GM19238 (cell line): ENCODE results near the gene SPRR2F.
"Not testable (repeated sequence)": the region's sequence is repeated elsewhere in the genome, so short reads cannot be mapped to it uniquely, and the experiment has no call there.

Source experiments
- DNase-seq: peaks from one replicate; pipeline ENCODE4 v3.0.0; 2011; ENCODE audit warnings: low spot score; ENCODE audit not compliant: insufficient read length

Gene SPRR2F

GRCh38 chr1:153113416-153113815 is at the start of gene SPRR2F:
Gene SPRR2F, minus strand, starts transcription at chr1:153113516. Its CDS starts 783 bp downstream, at chr1:153112733.
- no peak for DNase-seq

GRCh38 chr1:153155541-153155940 is 42.2 kb upstream of the SPRR2F start:
- no peak for DNase-seq

GRCh38 chr1:153152481-153152880 is 39.2 kb upstream of the SPRR2F start:
- DNase-seq, result no peak

GRCh38 chr1:153150846-153151245 is 37.5 kb upstream of the SPRR2F start, which contains the start of gene SPRR2G:
Gene SPRR2G, minus strand, starts transcription at chr1:153150890. Its CDS starts 780 bp downstream, at chr1:153150110.
- no peak for DNase-seq

GRCh38 chr1:153141377-153141776 is 28.1 kb upstream of the SPRR2F start:
- no peak for DNase-seq

GRCh38 chr1:153140484-153140883 is 27.2 kb upstream of the SPRR2F start:
- DNase-seq, result no peak

GRCh38 chr1:153133743-153134142 is 20.4 kb upstream of the SPRR2F start:
- no peak for DNase-seq

- no peak for DNase-seq
Observed at GRCh38 chr1:153133267-153133666, 20.0 kb upstream of the SPRR2F start.

- DNase-seq, result not testable (repeated sequence)
Observed at GRCh38 chr1:153128688-153129087, 15.4 kb upstream of the SPRR2F start.

- DNase-seq, result no peak
Observed at GRCh38 chr1:153127296-153127695, 14.0 kb upstream of the SPRR2F start.

GRCh38 chr1:153125536-153125935 is 12.2 kb upstream of the SPRR2F start:
- DNase-seq, result no peak

- not testable (repeated sequence) for DNase-seq
Observed at GRCh38 chr1:153123793-153124192, 10.5 kb upstream of the SPRR2F start.

GRCh38 chr1:153122831-153123421 is 9.6 kb upstream of the SPRR2F start:
- DNase-seq, result no peak

- DNase-seq, result no peak
Observed at GRCh38 chr1:153120945-153121344, 7.6 kb upstream of the SPRR2F start.

- no peak for DNase-seq
Observed at GRCh38 chr1:153119491-153119971, 6.2 kb upstream of the SPRR2F start.

GRCh38 chr1:153115264-153115663 is 1.9 kb upstream of the SPRR2F start:
- DNase-seq, result not testable (repeated sequence)

- not testable (repeated sequence) for DNase-seq
Observed at GRCh38 chr1:153112454-153112853, 862 bp downstream of the SPRR2F start.

- DNase-seq, result no peak
Observed at GRCh38 chr1:153100245-153100644, 13.1 kb downstream of the SPRR2F start.

- no peak for DNase-seq
Observed at GRCh38 chr1:153099461-153100045, 13.8 kb downstream of the SPRR2F start.

- DNase-seq, result no peak
Observed at GRCh38 chr1:153095764-153096163, 17.6 kb downstream of the SPRR2F start.

- no peak for DNase-seq
Observed at GRCh38 chr1:153094426-153094825, 18.9 kb downstream of the SPRR2F start, which contains the start of gene SPRR2E. Gene SPRR2E, minus strand, starts transcription at chr1:153094526. Its CDS starts 775 bp downstream, at chr1:153093751.

GRCh38 chr1:153087652-153088051 is 25.7 kb downstream of the SPRR2F start:
- no peak for DNase-seq

- DNase-seq, result no peak
Observed at GRCh38 chr1:153081736-153082135, 31.6 kb downstream of the SPRR2F start.
